Kidney capillary endothelial cell (primary cell): ENCODE measurements around the gene DUSP7.

Experiments used
- DNase-seq: peaks from one replicate; pipeline ENCODE4 v3.0.0-alpha.2; 2018; ENCODE audit warnings: low spot score

The DUSP7 gene

DNA sequence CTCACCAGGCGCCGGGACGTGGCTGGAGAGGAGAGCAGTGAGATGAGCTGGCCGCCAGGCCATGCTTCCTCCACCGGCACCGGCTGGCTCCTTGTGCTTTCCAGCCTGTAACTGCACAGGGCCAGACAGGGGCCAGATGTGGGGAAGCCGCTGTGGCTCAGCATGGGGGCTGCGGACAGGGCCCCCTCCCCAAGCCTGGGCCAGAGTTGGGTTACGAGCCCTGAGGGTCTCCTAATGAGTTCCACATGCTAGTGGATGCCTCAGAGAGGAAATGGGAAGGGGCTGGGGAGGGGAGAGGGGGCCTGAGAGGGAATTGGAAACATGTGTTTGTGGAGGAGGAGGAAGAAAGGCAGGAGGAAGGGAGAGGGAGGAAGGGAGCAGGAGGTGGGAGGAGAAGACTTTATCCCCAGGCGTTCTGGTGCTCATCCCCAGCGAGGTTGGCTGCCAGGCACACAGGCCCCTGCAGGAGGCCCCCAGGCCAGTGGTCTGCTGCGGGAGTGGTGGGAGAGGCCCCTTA is 11.7 kb upstream of the DUSP7 start:
- DNase-seq: no peak

DNA sequence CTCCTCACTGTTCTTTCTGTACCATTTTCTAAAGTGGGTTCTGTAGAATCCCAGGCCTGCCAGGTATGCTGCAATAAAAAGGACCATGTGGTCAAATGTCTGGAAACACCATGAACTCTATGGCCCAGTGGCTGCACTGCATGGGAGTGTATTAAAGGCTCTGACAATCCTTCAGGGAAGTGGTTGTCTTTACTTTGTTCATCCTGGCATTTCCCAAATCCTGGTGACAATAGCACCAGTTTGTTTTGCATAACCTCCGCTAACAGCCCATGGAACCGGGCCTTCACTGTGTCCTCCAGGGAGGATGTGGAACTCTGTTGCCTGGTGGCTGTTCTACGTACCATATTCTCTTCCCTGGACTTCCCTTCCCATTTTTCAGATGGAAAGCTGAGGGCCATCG is 11.2 kb upstream of the DUSP7 start:
- no peak for DNase-seq

DNA sequence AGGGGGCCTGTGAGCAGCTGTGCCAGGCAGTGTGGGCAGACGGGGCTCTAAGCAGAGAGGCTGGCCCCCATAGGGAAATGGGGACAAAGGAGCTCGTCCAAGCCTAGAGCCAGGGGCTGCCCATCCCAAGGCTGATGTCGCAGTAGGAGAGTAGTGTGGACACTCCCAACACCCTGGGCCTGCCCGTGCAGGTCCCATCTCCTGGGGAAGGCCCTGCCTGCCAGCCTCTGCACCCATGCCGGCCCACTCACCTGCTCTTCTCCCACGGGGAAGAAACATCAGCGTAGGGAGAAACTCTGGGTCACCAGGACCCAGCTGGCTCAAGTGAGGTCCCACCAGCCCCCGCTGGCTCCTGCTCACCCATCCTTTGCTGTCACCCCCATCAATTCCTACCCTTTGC is 10.7 kb upstream of the DUSP7 start:
- no peak for DNase-seq

- DNase-seq: no peak
These were observed 8.9 kb upstream of the DUSP7 start for GRCh38 chr3:52065264-52065756.

DNA sequence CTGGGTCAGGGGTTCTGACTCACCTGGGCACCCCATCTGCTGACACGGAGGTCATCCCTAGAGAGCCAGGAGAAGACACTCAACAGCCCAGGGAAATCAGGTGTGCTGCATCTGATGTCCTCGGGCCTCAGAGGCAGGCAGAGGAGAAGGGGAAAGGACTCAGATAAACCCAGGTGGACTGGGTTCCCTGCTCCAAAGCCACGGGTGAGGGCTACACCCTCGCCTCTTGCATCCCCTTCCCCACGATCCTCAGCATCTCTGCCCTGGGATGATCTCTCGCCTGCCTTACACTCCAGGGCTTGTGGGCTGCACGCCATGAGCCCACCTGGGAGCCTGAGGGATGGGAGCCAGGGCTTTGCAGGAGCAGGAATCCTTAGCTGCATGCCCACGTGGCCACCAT is 8.2 kb upstream of the DUSP7 start:
- DNase-seq: no peak

GRCh38 chr3:52063026-52063723 is 6.8 kb upstream of the DUSP7 start:
- DNase-seq: no peak

GRCh38 chr3:52062505-52062904 is 6.1 kb upstream of the DUSP7 start:
- no peak for DNase-seq

- no peak for DNase-seq
These were observed 4.9 kb upstream of the DUSP7 start for GRCh38 chr3:52061121-52061910.

- no peak for DNase-seq
These were observed 3.4 kb upstream of the DUSP7 start for GRCh38 chr3:52059781-52060180.

DNA sequence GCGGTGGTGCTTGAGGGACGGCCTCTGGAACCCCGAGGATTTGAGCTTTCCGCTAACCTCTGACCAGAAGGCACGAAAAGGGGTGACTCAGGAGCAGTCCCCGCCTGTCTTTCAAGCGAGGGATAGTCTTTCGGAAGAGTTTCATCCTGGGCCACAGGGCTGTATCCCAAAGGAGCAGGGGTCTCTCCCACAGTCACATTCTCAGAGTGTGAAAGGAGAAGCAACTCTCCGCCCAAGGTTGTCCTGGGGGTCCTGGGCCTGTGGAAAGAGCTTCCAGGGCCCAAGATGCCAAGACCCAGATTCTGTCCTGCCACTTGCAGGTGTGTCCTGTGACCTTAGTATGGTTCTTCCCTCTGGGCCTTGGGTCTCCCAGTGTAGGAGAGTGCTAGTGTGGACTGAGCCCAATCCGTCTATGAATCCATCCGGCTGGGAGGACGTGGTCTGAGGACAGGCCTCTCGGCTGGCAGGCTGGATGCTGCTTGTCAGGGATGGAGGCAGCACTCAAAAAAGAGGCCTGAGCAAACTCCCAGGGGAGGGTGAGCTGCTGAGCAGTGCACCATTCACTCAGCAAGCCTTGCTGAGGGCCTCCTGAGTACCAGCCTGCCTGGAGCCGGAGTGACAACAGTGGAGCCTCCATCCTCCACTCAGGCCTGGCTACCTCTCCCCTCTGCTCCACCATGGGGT is 1.6 kb upstream of the DUSP7 start:
- no peak for DNase-seq

GRCh38 chr3:52056968-52057811 is 819 bp upstream of the DUSP7 start:
- DNase-seq: peak; percentile 99

- DNase-seq: no peak
These were observed 627 bp downstream of the DUSP7 start for GRCh38 chr3:52055537-52056351.

- DNase-seq: no peak
These were observed 1.5 kb downstream of the DUSP7 start for GRCh38 chr3:52054661-52055511.

DNA sequence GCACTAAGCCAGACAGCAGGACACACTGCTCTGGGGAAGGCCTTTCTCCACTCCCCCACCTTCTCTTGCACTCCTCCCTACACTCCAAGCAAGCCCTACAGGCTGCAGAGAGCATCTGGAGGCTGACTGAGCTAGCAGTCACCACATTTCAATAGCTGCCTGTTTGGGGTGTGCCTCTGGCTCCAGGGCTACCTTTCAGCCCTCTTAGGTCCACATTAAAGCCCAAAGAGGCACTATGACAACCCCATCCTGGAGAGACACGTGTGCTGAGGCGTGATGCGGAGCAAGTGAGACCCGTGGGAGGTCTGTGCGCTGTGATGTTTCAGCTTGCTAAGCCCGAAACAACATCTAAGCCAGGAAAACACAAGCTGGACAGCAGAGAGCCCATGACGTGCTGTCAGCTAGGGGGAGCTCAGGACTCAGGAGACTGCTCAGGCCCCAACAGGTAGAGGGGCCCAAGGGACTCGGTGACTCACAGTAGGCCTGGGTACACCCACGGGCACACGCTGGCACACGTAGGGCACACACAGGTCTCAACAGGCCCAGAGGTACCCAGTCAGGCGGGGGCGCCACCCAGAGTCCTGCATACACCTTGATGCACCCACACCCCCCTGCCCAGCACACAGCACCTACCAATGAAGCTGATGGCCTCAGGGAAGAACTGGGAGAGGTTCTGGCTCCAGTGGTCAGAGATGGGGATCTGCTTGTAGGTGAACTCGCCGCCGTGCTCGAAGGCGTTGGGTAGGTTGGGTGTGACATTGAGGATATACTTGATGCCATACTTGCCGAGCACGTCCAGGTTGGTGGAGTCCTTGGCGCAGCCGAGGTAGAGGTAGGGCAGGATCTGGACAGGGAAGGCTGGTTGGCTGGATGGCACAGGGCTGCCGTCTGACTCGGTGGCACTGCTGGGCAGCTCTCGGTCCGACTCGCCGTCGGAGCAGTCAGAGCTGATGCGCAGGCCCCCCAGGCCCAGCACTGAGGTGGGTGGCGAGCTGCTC is 2.8 kb downstream of the DUSP7 start:
- no peak for DNase-seq

- DNase-seq: peak; percentile 95
These were observed 3.5 kb downstream of the DUSP7 start for GRCh38 chr3:52052831-52053306.

DNA sequence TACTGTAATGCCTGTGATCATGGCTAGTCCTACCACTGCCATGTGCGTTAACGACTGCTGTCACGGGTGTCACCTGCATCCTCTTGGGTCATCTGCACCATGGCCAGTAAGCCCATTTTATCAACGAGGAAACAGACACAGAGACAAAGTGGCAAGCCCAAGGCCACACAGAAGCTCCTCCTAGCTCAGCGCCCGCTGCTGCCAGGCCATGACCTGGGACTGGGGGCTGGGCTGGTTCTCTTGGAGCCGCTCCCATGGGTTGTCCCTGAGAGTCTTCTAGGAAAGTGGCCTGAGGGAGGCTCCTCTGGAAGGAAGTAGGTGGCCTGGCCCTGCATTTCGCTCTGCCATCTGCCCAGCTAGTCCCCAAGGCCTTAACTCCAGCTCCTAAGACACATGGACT is 4.9 kb downstream of the DUSP7 start:
- no peak for DNase-seq

GRCh38 chr3:52050571-52050970 is 5.8 kb downstream of the DUSP7 start:
- DNase-seq: no peak

DNA sequence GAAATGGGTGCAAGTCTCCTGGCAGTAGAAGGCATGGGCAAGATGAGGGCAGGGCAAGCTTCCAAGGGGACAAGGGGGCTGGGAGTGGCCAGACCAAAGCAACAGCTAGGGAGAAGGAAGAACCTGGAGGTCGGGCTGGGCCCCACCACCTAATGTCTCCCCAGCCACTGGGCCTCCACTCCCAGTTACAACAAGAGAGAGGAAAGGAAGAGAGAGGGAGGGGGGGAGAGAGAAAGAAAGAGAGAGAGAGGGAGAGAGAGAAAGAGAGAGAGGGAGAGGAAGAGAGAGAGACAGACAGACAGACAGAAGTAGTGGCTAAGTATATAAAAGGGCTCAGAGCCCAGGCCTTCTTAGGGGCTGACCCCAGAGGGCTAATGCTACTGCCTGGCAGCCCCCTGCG is 6.9 kb downstream of the DUSP7 start:
- DNase-seq: no peak
